HG02943 (cell line): ENCODE measurements around the gene DVL1.
"Not testable (repeated sequence)": the region's sequence is repeated elsewhere in the genome, so short reads cannot be mapped to it uniquely, and the experiment has no call there.

Source experiments
- ATAC-seq: cut with Tn5 transposase; IDR thresholded peaks from one replicate; pipeline ENCODE4 v1.9.1; 2021; ENCODE audit warnings: mild to moderate bottlenecking, low read depth, moderate library complexity; ENCODE audit not compliant: unreplicated experiment

Gene DVL1

GRCh38 chr1:1373815-1374588, 24.8 kb upstream of the DVL1 start:
- no peak for ATAC-seq

- no peak for ATAC-seq
These were observed 24.0 kb upstream of the DVL1 start for GRCh38 chr1:1373051-1373814.

DNA sequence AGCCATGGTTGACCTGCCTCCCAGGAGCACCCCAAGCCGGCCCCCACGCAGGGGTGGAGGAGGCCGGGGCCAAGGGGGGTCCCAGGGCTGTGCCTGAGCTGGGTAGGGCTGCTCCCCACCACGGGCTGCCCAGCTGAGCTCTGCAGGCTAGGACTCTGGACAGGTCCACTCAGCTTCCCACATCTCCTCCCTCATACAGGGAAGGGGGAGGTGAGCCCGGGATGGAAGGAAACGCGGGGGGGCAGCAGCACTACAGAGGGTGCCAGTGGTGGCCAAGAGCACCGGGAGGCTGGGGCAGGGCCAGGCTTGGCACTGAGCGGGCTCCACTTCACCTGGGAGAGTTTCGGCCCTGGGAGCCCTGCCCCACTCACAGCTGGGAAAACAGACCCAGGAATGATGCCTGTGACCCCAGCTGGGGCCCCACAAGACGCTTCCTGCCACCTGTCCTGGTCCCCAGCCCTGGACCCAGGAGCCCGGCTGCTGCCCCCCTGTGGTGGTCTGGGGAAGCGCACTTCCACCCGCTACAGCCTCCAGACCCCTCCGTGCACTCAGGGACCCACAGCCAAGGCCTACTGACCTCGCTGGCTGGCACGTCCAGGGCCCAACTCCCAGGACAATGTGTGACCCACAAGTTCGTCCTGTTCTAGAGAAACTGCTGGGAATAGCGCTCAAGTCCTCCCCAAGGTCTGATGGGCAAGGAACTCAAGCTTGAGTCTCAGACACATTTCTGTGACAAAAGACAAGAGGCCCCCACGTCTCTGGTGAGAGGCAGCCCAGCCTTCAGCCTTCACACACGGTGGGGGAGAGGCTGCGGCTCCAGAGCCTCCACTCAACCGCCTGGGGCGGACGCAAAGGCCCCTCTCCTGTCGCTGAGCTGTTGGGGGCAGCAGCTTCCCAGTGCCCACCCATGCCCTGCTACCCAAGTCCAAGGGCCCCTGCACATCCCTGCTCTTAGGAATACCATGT, 22.8 kb upstream of the DVL1 start:
- no peak for ATAC-seq

GRCh38 chr1:1371364-1371745, 22.1 kb upstream of the DVL1 start:
- ATAC-seq, result no peak

DNA sequence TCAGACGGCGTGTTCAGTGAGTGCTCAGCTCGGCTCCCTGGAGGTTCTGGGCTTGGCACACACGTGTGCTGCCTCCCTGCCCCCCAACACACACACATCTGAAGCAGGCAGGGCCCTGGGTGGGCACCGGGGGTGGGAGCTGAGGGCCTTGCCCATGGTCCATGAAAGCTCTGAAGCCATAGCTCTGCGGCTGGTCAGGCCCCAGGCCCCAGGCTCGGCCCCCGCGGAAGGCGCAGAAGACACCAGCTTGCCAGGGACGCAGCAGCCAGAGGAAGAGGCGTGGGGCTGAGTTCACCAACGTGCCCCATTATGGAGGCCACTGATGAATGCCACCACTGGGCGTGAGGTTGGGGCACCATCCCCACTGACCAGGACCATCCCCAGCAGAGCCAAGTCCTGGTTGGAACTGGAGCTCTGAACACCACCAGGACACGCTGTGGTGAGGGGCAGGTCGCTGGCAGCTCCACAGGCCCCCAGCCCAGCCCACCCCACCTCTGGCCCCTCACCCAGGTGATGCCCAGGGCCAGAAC, 21.6 kb upstream of the DVL1 start:
- ATAC-seq, result no peak

GRCh38 chr1:1370094-1370493, 20.9 kb upstream of the DVL1 start:
- ATAC-seq, result not testable (repeated sequence)

DNA sequence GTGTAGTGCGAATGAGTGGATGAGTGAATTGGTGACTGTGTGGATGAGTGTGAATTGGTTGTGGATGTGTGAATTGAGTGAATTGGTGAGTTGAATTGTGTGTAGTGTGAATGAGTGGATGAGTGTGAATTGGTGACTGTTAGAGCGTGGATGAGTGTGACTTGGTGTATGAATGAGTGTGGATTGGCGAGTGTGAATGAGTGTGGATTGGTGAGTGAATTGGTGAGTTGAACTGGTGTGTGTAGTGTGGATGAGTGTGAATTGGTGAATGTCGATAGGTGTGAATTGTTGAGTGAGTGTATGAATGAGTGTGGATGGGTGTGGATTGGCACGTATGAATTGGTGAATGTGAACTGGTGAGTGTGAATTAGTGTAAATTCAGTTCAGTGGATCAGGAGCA, 18.1 kb upstream of the DVL1 start:
- no peak for ATAC-seq

DNA sequence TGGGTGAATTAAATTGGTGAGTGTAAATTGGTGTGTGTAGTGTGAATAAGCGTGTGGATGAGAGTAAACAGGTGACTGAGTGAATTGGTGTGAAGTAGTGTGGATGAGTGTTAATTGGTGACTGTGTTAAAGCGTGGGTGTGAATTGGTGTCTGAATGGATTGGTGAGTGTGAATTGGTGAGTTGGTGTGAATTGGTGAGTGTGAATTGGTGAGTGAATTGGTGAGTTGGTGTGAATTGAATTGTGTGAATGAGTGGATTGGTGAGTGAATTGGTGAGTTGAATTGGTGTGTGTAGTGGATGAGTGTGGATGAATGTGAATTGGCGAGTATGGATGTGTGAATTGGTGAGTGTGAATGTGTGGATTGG, 17.5 kb upstream of the DVL1 start:
- no peak for ATAC-seq

GRCh38 chr1:1365875-1366698, 16.9 kb upstream of the DVL1 start:
- ATAC-seq, result no peak

DNA sequence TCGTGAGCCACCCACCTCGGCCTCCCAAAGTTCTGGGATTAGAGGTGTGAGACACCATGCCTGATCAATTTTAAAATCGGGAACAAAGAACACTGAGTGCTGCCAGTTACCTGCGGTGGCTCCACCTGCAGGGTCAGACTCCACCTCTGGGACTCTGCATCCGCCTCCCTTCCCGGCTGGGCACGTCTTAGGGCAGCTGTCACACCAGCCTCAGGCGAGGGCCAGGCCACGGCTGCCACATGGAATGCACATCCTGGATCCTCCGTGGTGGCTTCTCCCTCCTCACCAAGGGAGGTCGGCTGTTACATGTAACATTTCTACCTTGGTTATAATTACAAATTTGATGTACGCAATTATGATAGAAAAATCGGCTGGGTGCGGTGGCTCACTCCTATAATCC, 15.0 kb upstream of the DVL1 start:
- ATAC-seq, result no peak

GRCh38 chr1:1361982-1362423, 12.8 kb upstream of the DVL1 start:
- no peak for ATAC-seq

DNA sequence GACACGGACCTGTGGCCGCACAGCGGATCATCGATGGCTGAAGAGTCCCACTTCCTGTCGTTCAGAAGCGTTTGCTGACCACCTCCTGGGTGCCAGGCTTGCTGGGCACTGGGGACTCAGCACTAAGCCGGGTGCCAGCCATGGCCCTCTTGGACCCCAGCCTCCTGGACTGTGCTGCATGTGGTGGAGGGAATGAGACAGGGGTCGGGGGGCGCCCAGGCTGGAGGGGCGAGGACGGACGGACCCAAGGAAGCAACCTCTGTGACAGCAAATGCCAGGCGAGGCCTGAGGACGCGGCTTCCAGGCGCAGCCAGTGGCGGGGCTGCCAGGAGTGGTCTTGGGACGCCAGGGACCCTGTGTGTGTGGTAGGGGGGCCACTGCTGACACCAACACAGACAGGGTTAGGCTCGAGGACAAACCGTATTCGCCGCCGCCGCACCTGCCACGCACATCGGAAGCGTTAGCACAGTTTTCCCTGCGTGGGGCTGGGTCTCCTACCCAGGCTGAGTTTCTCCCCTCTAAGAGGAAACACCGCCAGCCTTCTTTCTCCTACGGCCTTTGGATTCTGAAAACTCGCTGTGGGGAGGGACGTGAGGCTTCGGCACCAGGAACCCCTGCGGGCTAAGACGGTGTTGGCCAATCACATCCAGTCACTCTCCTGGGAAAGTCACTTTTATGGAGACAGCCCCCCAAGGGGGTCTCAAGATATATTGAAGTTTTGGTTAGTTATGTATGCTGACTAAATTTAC, 12.2 kb upstream of the DVL1 start:
- ATAC-seq, result no peak

- ATAC-seq, result no peak
These were observed 11.4 kb upstream of the DVL1 start for GRCh38 chr1:1360506-1361169.

GRCh38 chr1:1359664-1360468, 10.6 kb upstream of the DVL1 start:
- no peak for ATAC-seq

- no peak for ATAC-seq
These were observed 10.1 kb upstream of the DVL1 start for GRCh38 chr1:1359308-1359663.

- no peak for ATAC-seq
These were observed 9.4 kb upstream of the DVL1 start, which contains the start of gene MXRA8 for GRCh38 chr1:1358433-1359271. MXRA8 (minus strand) TSS chr1:1358555; CDS start chr1:1358504, 51 bp downstream.

DNA sequence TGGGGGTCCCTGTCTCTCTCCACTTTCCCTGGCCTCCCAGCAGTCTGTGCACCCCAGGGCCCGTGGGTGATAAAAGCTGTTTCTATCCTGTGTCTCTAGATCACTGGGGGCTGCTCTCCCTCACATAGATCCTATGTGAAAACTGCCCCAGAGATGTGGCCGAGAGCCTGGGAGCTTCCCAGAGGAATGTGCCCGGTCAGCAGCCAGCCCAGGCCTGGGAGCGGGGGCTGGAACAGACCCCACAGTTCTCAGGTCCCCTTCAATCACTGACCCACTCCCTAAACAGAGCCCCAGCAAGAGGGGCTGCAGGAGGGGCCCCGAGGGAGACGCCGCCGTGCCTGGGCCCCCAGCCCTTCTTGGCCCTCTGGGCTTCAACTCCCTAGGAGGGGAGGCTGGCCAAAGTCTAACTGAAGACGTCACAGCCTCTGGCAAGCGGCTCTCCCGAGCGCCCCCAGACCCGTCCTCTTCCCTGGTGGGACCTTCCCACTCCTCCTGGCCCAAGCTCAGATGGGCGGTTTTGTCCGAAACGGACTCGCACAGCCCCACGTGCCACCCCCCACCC, 8.7 kb upstream of the DVL1 start:
- ATAC-seq, result no peak
